ENCODE measurements around the gene MINK1. TPM values are rescaled to one million over a fixed set of nuclear protein-coding genes. Genes with fewer than 3 reads are reported as not detected.
A peak's percentile ranks its signal among the peaks of the same experiment; 100 is the strongest.

The MINK1 gene
- total RNA-seq, 1 donor from 2014 or later: 65.3 TPM

GRCh38 chr17:4899341-4900230 is 66.4 kb downstream of the MINK1 start, which contains the start of gene C17orf107:
Gene C17orf107, plus strand, starts transcription at chr17:4899536. Its CDS starts 227 bp downstream, at chr17:4899763.
- H3K9me3 Mint-ChIP-seq: no peaks in the 10 kb centered on the region

DNA sequence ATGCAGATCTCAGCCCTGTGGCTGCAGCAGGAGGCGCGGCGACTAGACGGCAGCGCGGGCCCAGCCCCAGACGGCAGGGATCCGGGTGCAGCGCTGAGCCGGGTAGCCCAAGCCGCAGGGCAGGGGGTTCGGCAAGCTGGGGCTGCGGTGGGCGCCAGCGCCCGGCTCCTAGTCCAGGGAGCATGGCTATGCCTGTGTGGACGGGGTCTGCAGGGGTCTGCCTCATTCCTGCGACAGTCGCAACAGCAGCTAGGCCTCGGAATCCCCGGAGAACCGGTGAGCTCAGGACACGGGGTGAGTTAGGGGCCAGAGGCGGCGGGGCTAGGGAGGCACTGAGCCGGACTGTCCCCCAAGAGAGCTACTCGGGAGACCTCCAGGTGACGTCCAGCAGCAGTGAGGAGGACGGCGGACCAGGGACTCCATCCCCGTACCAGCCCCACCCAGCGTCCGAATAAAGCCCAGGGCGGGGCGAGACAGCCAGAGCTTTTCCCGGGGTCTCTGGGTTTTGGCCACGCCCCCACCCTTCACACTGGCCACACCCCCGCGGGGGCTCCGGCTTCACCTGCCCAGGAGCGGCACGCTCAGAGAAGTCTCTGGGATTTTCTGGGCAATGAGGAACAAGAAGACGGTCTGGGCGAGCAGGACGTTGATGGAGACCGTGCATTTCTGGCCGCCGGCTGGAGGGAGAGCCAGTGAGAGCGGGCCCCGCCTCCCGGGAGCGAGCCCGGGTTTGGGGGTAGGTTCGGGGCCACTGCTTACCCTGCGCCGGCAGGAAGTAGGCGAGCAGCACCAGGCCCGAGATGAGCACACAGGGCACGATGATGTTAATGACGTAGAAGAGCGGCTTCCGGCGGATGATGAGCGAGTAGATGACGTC is 67.3 kb downstream of the MINK1 start:
- peak overlapping the region; percentile 87 for H3K4me3 Mint-ChIP-seq
- TF ChIP-seq, protein P1, sequence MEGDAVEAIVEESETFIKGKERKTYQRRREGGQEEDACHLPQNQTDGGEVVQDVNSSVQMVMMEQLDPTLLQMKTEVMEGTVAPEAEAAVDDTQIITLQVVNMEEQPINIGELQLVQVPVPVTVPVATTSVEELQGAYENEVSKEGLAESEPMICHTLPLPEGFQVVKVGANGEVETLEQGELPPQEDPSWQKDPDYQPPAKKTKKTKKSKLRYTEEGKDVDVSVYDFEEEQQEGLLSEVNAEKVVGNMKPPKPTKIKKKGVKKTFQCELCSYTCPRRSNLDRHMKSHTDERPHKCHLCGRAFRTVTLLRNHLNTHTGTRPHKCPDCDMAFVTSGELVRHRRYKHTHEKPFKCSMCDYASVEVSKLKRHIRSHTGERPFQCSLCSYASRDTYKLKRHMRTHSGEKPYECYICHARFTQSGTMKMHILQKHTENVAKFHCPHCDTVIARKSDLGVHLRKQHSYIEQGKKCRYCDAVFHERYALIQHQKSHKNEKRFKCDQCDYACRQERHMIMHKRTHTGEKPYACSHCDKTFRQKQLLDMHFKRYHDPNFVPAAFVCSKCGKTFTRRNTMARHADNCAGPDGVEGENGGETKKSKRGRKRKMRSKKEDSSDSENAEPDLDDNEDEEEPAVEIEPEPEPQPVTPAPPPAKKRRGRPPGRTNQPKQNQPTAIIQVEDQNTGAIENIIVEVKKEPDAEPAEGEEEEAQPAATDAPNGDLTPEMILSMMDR (IDR thresholded peaks at IDR 0.05): no peak
- peaks cover 15% of the 10 kb centered on the region for H3K36me3 Mint-ChIP-seq (ENCODE audit: low read depth)
- ChIA-PET CTCF (interaction anchor here (1.0 to 1.5 kb wide), 4 partner anchors 11 to 333 kb away, joined by 3 to 6 read pairs (median 4); partner anchors contain the start of genes RNF167 and SLC25A11), POLR2A (interaction anchor here (1.0 to 4.7 kb wide), 6 partner anchors 39 to 190 kb away, joined by 3 to 26 read pairs (median 9); partner anchors contain the start of genes ARRB2, RNF167, SLC25A11 and SPAG7)
- DNase-seq: peak; percentile 46
- H3K27ac Mint-ChIP-seq: peak overlapping the region; percentile 50
- intact Hi-C loops (cut with micrococcal nuclease): loop anchor here (5.0 kb wide), 2 partner anchors 177 to 333 kb away; partner anchors contain the start of gene ZFP3
- no peaks in the 10 kb centered on the region for H3K9me3 Mint-ChIP-seq
- ATAC-seq (ENCODE audit: low read depth): peak; percentile 22
- peaks cover 47% of the 10 kb centered on the region for H3K4me1 Mint-ChIP-seq
- H3K27me3 Mint-ChIP-seq: no peaks in the 10 kb centered on the region

More at GRCh38 chr17:4899341-4900230, 66.4 kb downstream of the MINK1 start, which contains the start of gene C17orf107:
- peak within 1 kb of the TSS; percentile 87 for H3K4me3 Mint-ChIP-seq
- ATAC-seq (ENCODE audit: low read depth): peak; percentile 83
- no peaks in the 10 kb centered on the region for H3K27me3 Mint-ChIP-seq
- H3K27ac Mint-ChIP-seq: peak within 1 kb of the TSS; percentile 54
- peak; percentile 87 for DNase-seq
- intact Hi-C loops (cut with micrococcal nuclease): loop anchor here (5.0 kb wide), 2 partner anchors 178 to 332 kb away; partner anchors contain the start of gene ZFP3
- H3K4me1 Mint-ChIP-seq: peaks cover 47% of the 10 kb centered on the region
- H3K36me3 Mint-ChIP-seq (ENCODE audit: low read depth): peaks cover 24% of the 10 kb centered on the region
- TF ChIP-seq, protein P1 (IDR thresholded peaks at IDR 0.05): no peak
- POLR2A ChIA-PET: interaction anchor here (0.7 to 4.7 kb wide), 13 partner anchors 33 to 191 kb away, joined by 3 to 26 read pairs (median 4); partner anchors contain the start of genes ARRB2, CAMTA2, KIF1C and PLD2
- CTCF ChIA-PET: interaction anchor here (0.9 to 1.3 kb wide), 7 partner anchors 8 to 332 kb away, joined by 3 to 6 read pairs (median 4); partner anchors contain the start of genes ARRB2, RNF167 and SLC25A11

GRCh38 chr17:4901108-4901647 is 68.0 kb downstream of the MINK1 start:
- Mint-ChIP-seq H3K4me3 (peak overlapping the region; percentile 87), H3K9me3 (no peaks in the 10 kb centered on the region), H3K27ac (peak overlapping the region; percentile 50), H3K36me3 (ENCODE audit: low read depth) (peaks cover 10% of the 10 kb centered on the region), H3K27me3 (no peaks in the 10 kb centered on the region), H3K4me1 (peaks cover 47% of the 10 kb centered on the region)
- TF ChIP-seq, protein P1 (IDR thresholded peaks at IDR 0.05): no peak
- DNase-seq (no peak), ATAC-seq (ENCODE audit: low read depth) (no peak)
- ChIA-PET CTCF (interaction anchor here (1.5 kb wide), 1 partner anchor 161 kb away, joined by 3 read pairs; no protein-coding TSS in a partner anchor), POLR2A (interaction anchor here (2.4 to 4.7 kb wide), 3 partner anchors 39 to 190 kb away, joined by 8 to 26 read pairs (median 10); partner anchors contain the start of genes ARRB2, RNF167 and SLC25A11)
- intact Hi-C loops (cut with micrococcal nuclease): loop anchor here (5.0 kb wide), 2 partner anchors 176 to 334 kb away; partner anchors contain the start of gene ZFP3

GRCh38 chr17:4901648-4902344 is 68.7 kb downstream of the MINK1 start:
- no peak for DNase-seq

More at GRCh38 chr17:4901648-4902344, 68.7 kb downstream of the MINK1 start:
- TF ChIP-seq, protein P1 (IDR thresholded peaks at IDR 0.05): no peak
- Mint-ChIP-seq H3K36me3 (ENCODE audit: low read depth) (peaks cover 6% of the 10 kb centered on the region), H3K9me3 (no peaks in the 10 kb centered on the region), H3K27ac (peak overlapping the region; percentile 46), H3K4me1 (peaks cover 47% of the 10 kb centered on the region), H3K4me3 (peak overlapping the region; percentile 15), H3K27me3 (peaks cover under 1% of the 10 kb centered on the region)
- ATAC-seq (ENCODE audit: low read depth): no peak
- CTCF ChIA-PET: interaction anchor here (0.6 to 2.0 kb wide), 3 partner anchors 34 to 160 kb away, joined by 3 to 10 read pairs (median 6); partner anchors contain the start of gene CAMTA2
- intact Hi-C loops (cut with micrococcal nuclease): loop anchor here (5.0 kb wide), 2 partner anchors 176 to 334 kb away; partner anchors contain the start of gene ZFP3
- POLR2A ChIA-PET: interaction anchor here (0.6 to 4.7 kb wide), 5 partner anchors 13 to 191 kb away, joined by 5 to 26 read pairs (median 8); partner anchors contain the start of genes ARRB2, RNF167 and SLC25A11
